IPS-NIHi7 (cell line): ENCODE data around the gene KRTAP10-8.
"Not testable (repeated sequence)": the region's sequence is repeated elsewhere in the genome, so short reads cannot be mapped to it uniquely, and the experiment has no call there.

Source experiments
- DNase-seq: peaks from one replicate; pipeline ENCODE4 v3.0.0; 2012; ENCODE audit warnings: mixed read lengths; ENCODE audit errors: extremely low spot score

KRTAP10-8 gene

DNA sequence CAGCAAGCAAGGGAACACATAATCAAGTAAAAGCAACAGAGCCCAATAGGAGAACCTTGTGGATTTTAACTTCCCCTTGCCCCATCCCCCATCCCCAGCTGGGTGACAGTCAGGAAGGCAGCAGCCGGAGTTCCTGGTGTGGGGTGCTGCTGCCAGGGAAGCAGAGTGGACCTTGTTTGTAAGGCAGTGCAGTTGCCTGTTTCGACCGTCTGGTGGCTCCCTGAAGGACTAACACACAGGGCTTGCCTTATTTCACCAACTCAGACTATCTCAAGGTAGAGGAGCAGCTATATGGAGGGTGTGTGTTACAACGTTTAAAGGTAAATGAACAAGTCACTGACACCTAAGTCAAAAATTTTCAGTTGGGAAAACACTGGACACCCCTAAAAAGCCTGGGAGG, 6.6 kb downstream of the KRTAP10-8 start:
- DNase-seq = peak; percentile 70

DNA sequence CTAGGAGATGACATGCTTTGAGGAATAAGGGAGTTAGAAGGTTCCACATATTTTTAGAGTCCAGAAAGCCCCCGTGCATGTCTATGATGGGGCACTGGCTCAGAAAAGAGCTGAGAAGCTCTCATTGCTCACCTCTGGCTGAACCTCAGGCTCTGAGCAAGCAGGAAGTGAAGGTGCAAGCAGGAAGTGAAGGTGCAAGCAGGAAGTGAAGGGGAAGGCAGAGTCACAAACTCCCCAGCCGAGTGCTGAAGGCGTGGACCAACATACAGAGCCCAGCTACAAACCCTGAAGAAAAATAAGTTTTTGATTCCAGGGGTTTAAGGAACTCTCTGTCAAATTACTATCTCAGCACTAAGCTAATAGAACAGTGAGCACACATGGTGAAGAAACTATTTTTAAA, 7.0 kb downstream of the KRTAP10-8 start:
- DNase-seq = no peak

DNA sequence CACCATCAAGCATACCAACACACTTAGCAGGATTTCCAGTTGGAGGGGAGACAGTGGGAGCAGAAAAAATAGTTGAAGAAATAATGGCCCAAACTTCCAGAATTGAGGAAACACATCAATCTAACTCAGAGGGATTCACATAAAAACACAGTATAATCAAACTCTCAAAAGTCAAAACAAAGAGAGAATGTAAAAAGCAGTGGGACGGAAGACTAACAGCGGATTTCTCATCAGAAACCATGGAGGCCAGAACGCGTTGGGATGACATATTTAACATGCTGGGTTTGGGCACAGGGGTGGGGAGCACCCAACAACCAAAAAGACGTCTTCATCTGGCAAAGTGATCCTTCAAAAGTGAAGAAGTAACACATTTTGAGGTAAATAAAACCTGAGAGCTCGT, 8.0 kb downstream of the KRTAP10-8 start:
- DNase-seq = no peak

DNA sequence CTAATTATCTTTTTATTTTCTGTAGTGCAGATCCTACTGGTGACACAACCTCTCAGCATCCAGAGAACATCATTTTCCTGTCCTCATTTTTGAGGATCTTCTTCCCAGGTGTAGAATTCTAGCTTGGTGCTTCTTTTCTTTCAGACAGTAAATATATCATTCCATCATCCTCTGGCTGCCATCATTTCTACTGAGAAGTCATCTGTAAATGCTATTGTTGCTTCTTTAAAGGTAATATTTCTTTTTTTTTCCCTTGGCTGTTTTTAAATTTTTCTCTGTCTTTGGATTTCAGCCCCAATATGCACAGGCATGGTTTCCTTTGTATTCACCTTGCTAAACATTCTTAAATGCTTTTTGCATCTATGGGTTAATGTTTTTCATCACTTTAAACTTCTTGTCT, 11.7 kb downstream of the KRTAP10-8 start:
- DNase-seq = no peak

DNA sequence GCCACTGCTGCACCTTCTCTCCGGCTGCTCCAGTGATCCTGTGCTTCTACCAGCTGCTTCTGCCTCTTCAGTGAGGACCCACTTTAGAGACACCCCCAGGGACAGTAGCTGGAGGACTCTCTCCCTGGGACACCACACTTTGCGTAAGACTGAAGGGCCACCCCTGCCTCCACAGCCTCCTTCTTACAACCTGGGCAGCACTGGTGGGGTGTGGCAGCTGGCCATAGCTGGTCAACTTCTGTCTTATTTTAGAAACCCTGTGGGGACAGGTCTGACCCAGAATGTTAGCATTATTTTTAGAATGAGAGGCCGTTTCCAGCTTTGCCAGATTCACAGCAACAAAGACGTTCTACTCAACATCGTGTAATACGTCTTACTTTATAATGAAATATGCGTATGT, 13.9 kb downstream of the KRTAP10-8 start:
- DNase-seq = no peak

DNA sequence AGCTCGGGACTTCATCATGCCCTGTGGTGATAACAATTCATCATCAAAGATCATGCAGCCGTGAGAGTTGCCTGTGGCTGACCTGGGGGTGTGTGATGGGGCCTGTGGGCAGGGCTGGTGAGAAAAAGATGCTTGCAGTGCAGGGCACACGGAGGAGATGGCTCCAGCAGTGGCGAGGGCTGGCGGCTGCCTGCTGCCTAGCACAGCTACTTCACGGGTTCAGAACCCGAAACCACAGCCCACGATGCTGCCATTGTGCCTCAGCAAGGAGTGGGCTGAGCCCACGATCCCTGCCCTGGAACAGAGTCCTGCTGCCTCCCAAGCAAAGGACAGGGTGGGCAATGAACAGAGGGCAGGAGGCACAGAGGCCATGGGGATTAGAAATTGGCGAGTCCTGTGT, 14.4 kb downstream of the KRTAP10-8 start:
- DNase-seq = no peak

DNA sequence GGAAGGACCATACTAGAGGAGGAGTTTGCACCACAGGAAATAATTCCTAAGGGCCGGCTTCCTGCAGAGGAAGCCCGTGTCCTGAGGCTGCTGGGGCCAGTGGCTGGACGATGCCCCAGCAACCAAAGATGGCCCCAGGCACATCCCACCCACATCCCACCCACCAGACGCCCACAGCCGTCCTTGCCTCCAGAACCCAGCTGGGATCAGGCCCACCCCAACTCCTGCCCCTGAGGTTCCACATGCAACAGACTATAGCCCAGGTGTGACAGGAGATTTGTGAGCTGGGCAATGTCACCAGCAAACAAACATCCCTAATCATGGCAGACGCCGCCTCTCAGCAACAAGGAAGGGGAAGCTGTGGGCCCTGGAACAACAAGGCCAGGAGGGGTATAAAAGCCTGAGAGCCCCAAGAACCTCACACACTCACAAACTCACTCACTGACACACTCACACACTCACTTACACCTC, 14.8 kb downstream of the KRTAP10-8 start, which contains the start of gene KRTAP10-9:
Gene KRTAP10-9, plus strand, starts transcription at position 421 of the 471 bp plus-strand sequence. CDS start 79 bp downstream, outside the sequence.
- no peak for DNase-seq

DNA sequence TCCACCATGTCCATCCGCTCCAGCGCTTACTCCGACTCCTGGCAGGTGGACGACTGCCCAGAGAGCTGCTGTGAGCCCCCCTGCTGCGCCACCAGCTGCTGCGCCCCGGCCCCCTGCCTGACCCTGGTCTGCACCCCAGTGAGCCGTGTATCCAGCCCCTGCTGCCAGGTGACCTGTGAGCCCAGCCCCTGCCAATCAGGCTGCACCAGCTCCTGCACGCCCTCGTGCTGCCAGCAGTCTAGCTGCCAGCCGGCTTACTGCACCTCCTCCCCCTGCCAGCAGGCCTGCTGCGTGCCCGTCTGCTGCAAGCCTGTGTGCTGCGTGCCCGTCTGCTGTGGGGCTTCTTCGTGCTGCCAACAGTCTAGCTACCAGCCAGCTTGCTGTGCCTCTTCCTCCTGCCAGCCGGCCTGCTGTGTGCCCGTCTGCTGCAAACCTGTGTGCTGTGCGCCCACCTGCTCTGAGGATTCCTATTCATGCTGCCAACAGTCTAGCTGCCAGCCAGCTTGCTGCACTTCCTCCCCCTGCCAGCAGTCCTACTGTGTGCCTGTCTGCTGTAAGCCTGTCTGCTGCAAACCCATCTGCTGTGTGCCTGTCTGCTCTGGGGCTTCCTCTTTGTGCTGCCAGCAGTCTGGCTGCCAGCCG, 15.4 kb downstream of the KRTAP10-8 start:
- not testable (repeated sequence) for DNase-seq

DNA sequence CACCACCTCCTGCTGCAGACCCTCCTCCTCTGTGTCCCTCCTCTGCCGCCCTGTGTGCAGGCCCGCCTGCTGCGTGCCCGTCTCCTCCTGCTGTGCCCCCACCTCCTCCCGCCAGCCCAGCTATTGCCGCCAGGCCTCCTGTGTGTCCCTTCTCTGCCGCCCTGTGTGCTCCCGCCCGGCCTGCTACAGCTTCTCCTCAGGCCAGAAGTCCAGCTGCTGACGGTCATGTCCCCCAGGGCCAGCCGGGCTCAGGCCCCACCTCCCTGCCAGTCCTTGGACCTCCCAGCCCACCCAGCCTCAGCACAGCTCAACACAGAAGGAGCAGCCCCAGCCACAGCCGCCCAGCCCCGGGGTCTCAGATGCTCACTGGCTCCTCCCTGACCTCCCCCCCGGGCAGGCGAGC, 16.0 kb downstream of the KRTAP10-8 start:
- DNase-seq = not testable (repeated sequence)

DNA sequence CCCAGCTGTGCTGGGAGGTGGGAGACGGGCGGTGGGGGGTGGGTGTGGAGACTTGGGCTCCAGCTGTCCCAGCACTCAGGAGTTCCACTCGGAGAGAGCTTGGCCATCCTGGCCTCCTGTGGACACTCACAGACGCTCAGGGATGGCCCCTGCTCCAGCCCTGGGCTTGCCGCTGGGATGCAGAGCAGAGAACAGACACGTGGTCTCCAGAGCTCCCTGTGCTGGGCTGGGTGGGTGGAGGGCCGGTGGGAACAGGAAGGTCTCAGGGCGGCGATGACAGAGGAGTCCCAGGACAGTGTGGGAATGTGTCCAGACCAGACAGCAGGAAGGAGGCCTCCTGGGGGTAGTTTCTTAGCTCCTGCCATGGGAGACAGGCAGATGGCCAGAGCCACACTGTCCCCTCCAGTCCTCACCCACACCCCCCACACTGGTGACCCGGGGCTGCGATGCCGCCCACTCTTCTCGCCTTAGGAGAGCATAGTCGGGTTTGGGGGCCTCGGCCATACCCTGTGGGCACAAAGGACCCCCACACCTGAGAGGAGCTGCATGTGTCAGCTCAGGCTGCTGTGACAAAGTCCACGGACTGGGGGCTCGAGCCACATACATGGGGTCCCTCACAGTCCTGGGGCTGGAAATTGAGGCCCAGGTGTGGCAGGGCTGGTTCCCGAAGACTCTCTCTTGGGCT, 17.0 kb downstream of the KRTAP10-8 start:
- no peak for DNase-seq

DNA sequence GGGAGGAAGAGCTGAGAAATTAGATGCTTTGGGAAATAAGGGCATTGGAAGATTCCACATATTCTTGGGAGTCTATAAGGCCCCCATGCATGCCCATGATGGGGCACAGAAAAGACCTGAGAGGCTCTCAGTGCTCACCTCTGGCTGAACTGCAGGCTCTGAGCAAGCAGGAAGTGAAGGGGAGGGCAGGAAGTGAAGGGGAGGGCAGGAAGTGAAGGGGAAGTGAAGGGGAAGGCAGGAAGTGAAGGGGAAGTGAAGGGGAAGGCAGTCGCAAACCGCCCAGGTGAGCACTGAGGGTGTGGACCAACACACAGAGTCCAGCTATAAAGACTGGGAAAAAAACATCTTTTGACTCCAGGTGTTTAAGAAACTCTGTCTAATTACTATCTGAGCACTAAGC, 18.6 kb downstream of the KRTAP10-8 start:
- DNase-seq = no peak

DNA sequence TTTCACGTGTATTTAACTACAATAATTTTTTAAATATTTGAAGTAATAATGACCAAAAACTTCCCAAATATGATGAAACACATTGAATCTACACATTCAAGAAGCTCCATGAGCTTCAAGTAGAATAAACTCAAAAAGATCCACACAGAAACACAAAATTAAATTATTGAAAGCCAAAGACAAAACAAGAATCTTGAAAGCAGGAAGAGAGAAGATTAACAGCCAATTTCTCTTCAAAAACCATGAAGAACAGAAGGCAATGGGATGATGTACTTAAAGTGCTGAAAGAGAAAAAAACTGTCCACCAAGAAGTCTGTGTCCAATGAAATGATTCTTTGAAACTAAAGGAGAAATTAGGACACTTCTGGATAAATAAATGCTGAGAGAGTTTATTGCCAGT, 20.2 kb downstream of the KRTAP10-8 start:
- DNase-seq = no peak

DNA sequence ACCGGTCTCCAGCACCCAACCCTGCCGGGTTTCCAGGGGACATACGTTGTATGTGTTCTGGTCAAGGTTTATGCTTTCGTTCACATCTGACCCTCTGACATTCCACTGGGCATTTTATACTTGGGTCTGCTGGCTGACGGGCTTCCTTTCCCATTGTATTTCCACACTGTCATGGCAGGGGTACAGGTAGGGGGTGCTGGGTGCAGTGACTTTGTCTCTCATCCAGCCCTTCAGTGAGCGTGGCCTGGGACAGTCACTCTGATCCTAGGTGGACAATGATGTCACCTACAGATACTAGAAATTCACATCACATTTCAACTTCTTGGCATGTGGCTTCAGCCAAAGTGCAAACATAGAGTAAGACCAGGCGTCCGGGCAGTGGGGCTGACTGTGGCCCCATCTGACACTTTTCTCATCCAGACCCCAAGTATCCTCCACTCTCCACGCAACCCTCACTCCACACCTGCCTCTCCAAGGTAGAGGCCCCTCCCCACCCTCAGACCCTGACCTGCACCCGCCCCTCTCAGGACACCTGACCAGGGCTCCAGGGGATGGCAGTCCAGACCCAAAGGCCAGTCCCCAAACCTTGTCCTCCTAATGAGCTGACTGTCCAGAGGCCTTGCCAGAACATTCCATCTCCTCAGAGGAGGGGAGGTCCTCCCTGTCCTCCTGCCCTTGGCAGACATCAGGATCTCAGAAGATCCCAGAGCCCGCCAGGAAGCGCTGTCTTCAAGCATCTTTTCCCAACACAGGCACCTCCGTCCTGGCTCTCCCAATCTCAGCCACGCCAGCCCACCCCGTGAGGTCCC, 24.5 kb downstream of the KRTAP10-8 start:
- no peak for DNase-seq

DNA sequence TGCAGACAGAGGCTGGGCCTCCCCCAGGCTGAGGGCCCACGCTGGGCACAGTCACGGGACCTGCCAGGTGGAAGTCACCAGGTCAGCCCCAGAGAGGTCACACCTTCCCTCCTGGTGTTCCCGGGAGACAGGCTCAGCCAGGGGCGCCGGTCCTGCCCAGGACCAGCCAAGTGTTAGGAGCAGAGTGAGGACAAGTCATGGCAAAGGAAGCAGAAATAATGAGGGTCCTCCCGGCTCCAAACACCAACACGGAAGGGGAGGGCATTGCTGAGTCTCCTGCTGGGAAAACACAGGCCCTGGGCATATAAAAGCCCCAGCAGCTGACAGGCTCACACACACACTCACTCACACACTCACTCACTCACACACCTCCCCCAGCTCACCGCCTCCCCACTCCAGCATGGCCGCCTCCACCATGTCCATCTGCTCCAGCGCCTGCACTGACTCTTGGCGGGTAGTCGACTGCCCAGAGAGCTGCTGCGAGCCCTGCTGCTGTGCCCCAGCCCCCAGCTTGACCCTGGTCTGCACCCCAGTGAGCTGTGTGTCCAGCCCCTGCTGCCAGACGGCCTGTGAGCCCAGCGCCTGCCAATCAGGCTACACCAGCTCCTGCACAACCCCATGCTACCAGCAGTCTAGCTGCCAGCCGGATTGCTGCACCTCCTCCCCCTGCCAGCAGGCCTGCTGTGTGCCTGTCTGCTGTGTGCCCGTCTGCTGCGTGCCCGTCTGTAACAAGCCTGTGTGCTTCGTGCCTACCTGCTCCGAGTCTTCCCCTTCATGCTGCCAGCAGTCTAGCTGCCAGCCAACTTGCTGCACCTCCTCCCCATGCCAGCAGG, 25.4 kb downstream of the KRTAP10-8 start, which contains the start of gene KRTAP10-10:
Gene KRTAP10-10, plus strand, starts transcription at position 339 of the 833 bp plus-strand sequence. Its CDS starts 62 bp downstream, at position 401.
- no peak for DNase-seq

DNA sequence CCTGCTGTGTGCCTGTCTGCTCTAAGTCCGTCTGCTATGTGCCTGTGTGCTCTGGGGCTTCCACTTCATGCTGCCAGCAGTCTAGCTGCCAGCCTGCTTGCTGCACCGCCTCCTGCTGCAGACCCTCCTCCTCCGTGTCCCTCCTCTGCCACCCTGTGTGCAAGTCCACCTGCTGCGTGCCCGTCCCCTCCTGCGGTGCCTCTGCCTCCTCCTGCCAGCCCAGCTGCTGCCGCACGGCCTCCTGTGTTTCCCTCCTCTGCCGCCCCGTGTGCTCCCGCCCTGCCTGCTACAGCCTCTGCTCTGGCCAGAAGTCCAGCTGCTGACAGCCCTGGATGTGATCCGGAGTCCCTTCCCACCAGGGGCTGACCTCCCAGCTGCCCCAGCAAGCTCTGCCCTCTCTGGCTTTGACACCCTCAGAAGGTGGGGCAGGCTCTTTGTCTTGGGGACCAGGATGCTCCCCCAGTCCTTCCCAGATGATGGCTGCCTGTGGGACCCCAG, 26.0 kb downstream of the KRTAP10-8 start:
- DNase-seq = not testable (repeated sequence)

DNA sequence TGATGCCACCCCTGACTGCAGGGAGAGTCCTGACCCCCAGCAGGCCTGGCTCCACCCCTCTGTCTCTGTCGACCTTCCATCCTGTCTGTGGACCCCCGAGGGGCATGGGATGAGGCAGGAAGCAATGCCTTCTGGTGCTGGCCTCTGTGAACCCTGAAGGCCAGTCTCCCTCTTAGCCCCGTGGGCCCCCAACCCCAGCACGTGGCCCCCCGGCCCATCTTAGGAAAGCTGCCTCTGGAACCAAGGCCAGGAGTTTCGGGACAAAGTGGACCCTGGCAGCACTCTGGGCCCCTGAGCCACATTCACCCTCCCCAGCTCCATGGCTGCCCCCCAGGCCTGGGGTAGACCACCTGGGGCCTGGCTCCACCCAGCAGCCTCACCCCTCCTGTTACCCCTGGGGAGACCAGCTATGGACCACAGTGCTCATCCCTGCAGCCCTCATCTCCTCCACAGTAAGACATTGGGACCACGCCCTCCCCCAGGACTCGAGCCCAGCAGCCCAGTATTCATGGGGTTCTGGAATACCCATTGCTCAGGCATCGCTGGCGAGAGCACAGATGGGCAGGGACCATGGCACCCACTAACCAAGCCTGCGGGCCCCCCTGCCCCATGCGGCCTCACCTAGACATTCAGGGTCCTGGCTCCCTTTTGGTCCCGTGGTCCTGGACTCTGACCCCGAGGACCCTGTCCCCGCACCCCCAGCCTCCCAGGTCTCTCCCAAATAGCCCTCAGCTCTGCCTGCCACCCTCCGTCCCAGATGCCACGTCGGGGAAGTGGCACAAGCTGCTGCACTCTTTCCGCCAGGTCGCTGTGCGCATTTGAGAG, 26.8 kb downstream of the KRTAP10-8 start:
- DNase-seq = not testable (repeated sequence)

DNA sequence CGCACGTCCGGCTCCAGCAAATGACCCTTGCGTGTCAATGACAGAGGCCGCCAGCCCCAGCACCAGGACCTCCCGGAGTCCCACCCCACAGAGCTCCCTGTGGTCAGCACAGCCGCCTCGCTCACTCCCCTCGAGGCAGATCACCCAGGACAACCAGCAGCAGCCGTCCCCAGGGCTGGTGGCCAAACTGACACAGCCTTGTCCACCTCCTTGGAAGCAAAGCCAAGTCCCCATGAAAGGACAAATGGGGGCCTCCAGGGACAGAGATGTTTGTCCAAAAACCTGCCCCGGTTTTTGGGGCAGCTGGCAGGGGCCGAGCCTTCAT, 27.4 kb downstream of the KRTAP10-8 start:
- no peak for DNase-seq

DNA sequence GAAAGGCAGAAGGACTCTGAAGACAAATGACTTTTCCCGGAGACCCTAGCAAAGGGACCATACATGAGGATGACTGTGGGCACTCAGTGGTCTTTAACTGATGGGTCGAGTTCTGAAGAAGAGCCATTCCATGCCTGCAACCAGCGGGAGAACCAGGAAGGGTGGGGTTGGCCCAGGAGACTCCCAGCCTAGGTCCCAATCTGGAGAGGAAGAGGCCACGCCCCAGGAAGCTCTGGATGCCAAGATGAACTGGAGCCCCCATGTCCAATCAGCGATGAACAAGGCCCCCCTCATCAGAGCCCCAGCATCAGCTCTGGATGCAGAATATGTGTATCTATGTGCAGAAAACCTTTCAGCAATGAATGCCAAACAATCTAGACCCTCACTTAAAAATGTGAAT, 28.9 kb downstream of the KRTAP10-8 start:
- DNase-seq = no peak

DNA sequence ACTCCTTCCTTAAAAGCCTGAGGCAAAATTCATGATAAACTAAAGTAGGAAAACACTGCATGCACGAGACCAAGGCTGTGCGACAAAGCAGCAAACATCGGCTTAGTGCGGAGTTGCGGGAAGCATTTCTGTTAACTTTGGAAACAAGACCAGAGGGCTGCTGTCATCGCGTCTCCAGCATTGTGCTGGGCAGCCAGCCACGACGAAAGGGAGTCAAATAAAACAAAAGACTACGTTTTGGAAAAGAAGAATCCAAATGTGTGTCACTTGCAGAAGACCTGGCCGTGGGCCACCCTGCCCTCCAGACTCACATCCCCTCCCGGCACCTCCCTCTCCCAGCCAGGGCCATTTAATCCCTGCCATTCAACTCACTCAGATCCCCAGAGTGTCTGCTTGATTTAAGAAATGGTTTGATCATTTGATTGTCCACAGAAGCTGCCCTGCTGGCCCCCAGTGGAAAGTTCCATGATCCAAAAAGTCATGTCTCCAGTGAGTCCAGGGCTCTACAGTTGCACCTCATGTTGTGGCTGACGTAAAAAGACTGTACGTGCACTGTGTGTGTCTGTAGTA, 31.9 kb downstream of the KRTAP10-8 start:
- DNase-seq = no peak

DNA sequence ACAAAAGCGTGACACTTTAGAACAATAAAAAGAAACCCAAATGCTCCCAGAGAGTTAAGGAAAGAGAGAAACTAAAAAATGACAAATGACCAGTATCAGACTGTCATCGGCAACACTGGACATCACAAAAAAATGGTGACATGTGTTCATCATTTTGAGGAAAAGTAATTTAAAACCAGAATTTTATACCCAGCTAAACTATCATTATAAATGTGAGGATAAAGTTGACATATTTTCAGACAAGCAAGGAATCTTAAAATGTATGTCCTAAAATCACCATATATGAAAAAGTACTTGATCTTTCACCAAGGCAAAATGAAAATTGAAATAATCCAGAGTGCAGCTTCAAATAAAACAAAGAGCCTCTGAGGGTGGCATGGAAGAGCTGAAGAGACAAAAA, 33.0 kb downstream of the KRTAP10-8 start:
- no peak for DNase-seq
